ENCODE measurements around the gene NBR1. TPM values are rescaled to one million over a fixed set of nuclear protein-coding genes. Genes with fewer than 3 reads are reported as not detected.
"Not testable (repeated sequence)": the region's sequence is repeated elsewhere in the genome, so short reads cannot be mapped to it uniquely, and the experiment has no call there.

The NBR1 gene

GRCh38 chr17:43240596-43241352, 69.8 kb downstream of the NBR1 start:
- H3K23ac ChIP-seq (ENCODE audit: low read length in 2 of 2); H4K91ac ChIP-seq (ENCODE audit: low read length); H3K27me3 ChIP-seq (ENCODE audit: control insufficient read depth in 1 of 2, insufficient read depth in 1 of 2, low read length in 2 of 2); H4K8ac ChIP-seq (ENCODE audit: low read length); H3K4me3 ChIP-seq (ENCODE audit: insufficient read depth in 1 of 2, low read depth in 1 of 2, low read length in 2 of 2); H2AFZ ChIP-seq (ENCODE audit: low read depth, low read length); H3K27ac ChIP-seq (ENCODE audit: low read length, poor library complexity, severe bottlenecking); H2BK12ac ChIP-seq (ENCODE audit: low read length in 2 of 2); H3K4me1 ChIP-seq (ENCODE audit: control insufficient read depth, insufficient read depth, low read depth, low read length); H3K4ac ChIP-seq (ENCODE audit: low read depth in 1 of 2, low read length in 2 of 2); H2AK5ac ChIP-seq (ENCODE audit: low read length, severe bottlenecking); H3K4me2 ChIP-seq (ENCODE audit: low read length, poor library complexity, severe bottlenecking); H3K9me3 ChIP-seq (ENCODE audit: control insufficient read depth, low read length); H3K36me3 ChIP-seq (ENCODE audit: control insufficient read depth in 1 of 2, insufficient read depth in 2 of 2, low read depth in 1 of 2, low read length in 2 of 2); H2BK120ac ChIP-seq (ENCODE audit: low read depth, low read length); H3K9ac ChIP-seq (ENCODE audit: low read length); H2BK15ac ChIP-seq (ENCODE audit: low read depth, poor library complexity, severe bottlenecking); H3K18ac ChIP-seq (ENCODE audit: low read depth in 1 of 2, low read length in 2 of 2); H3K79me1 ChIP-seq (replicated peaks; ENCODE audit: low read length, poor library complexity, severe bottlenecking); H3K14ac ChIP-seq (ENCODE audit: low read length in 2 of 2); DNase-seq; H2BK5ac ChIP-seq (ENCODE audit: low read depth, low read length, poor library complexity, severe bottlenecking): not testable (repeated sequence)
- no CpG with 5 or more reads among the region's 34 CpGs for WGBS

GRCh38 chr17:43246456-43246855, 75.4 kb downstream of the NBR1 start:
- not testable (repeated sequence) for H2BK15ac ChIP-seq (ENCODE audit: low read depth, poor library complexity, severe bottlenecking); H4K8ac ChIP-seq (ENCODE audit: low read length); DNase-seq; H2BK12ac ChIP-seq (ENCODE audit: low read length in 2 of 2); H3K79me1 ChIP-seq (replicated peaks; ENCODE audit: low read length, poor library complexity, severe bottlenecking); H3K4me3 ChIP-seq (ENCODE audit: insufficient read depth in 1 of 2, low read depth in 1 of 2, low read length in 2 of 2); H3K14ac ChIP-seq (ENCODE audit: low read length in 2 of 2); H3K18ac ChIP-seq (ENCODE audit: low read depth in 1 of 2, low read length in 2 of 2); H3K9me3 ChIP-seq (ENCODE audit: control insufficient read depth, low read length); H3K36me3 ChIP-seq (ENCODE audit: control insufficient read depth in 1 of 2, insufficient read depth in 2 of 2, low read depth in 1 of 2, low read length in 2 of 2); H3K23ac ChIP-seq (ENCODE audit: low read length in 2 of 2); H2AK5ac ChIP-seq (ENCODE audit: low read length, severe bottlenecking); H3K4me1 ChIP-seq (ENCODE audit: control insufficient read depth, insufficient read depth, low read depth, low read length); H3K4me2 ChIP-seq (ENCODE audit: low read length, poor library complexity, severe bottlenecking); H3K4ac ChIP-seq (ENCODE audit: low read depth in 1 of 2, low read length in 2 of 2); H3K9ac ChIP-seq (ENCODE audit: low read length); H4K91ac ChIP-seq (ENCODE audit: low read length); H2BK5ac ChIP-seq (ENCODE audit: low read depth, low read length, poor library complexity, severe bottlenecking); H3K27me3 ChIP-seq (ENCODE audit: control insufficient read depth in 1 of 2, insufficient read depth in 1 of 2, low read length in 2 of 2); H2BK120ac ChIP-seq (ENCODE audit: low read depth, low read length); H2AFZ ChIP-seq (ENCODE audit: low read depth, low read length); H3K27ac ChIP-seq (ENCODE audit: low read length, poor library complexity, severe bottlenecking)
- WGBS = no CpG with 5 or more reads among the region's 23 CpGs

Small RNA genes within 50 kb of the gene (small RNA-seq; reads per million reads assigned to genes)
- gene AC060780.2 (ENCODE audit: low read depth) = not detected
- not detected for gene AC060780.3 (ENCODE audit: low read depth)
- not detected for gene AC135721.1 (ENCODE audit: low read depth)
- not detected for gene RF00004 (ENCODE audit: low read depth)
- gene RNU2-1 (ENCODE audit: low read depth) = not detected
